Measurements from ENCODE around the gene PLCD3. TPM values are rescaled to one million over a fixed set of nuclear protein-coding genes. Genes with fewer than 3 reads are reported as not detected.
A peak's percentile ranks its signal among the peaks of the same experiment; 100 is the strongest.

PLCD3 gene
- total RNA-seq, 2 experiments from 2014 or later = 3.9 to 6.6 TPM

- H3K4me1 Mint-ChIP-seq (ENCODE audit: low read depth) = no peaks in the 10 kb centered on the region
- H3K36me3 Mint-ChIP-seq (ENCODE audit: low read depth) = peaks cover 35% of the 10 kb centered on the region
- ChIA-PET POLR2A (no interaction called here), CTCF (interaction anchor here (1.0 kb wide), 1 partner anchor 10 kb away, joined by 3 read pairs; no protein-coding TSS in a partner anchor)
- TF ChIP-seq CTCF (IDR thresholded peaks at IDR 0.05) = no peak
- no peak for DNase-seq
- no peak for ATAC-seq
- no peaks in the 10 kb centered on the region for H3K9me3 Mint-ChIP-seq
- intact Hi-C loops (cut with micrococcal nuclease) = no loop called here
- peak overlapping the region; percentile 20 for H3K27ac Mint-ChIP-seq
- no peaks in the 10 kb centered on the region for H3K27me3 Mint-ChIP-seq
- H3K4me3 Mint-ChIP-seq = no peak overlapping the region
Observed at GRCh38 chr17:45106096-45106495, 26.2 kb downstream of the PLCD3 start.

- no peaks in the 10 kb centered on the region for H3K9me3 Mint-ChIP-seq
- ATAC-seq = no peak
- H3K27ac Mint-ChIP-seq = no peak overlapping the region
- ChIA-PET POLR2A (interaction anchor here (1.3 kb wide), 1 partner anchor 11 kb away, joined by 4 read pairs; no protein-coding TSS in a partner anchor), CTCF (interaction anchor here (1.0 to 2.1 kb wide), 2 partner anchors 9 to 30 kb away, joined by 3 to 8 read pairs; partner anchors contain the start of gene ACBD4)
- H3K4me3 Mint-ChIP-seq = no peak overlapping the region
- no peaks in the 10 kb centered on the region for H3K4me1 Mint-ChIP-seq (ENCODE audit: low read depth)
- intact Hi-C loops (cut with micrococcal nuclease) = no loop called here
- no peaks in the 10 kb centered on the region for H3K27me3 Mint-ChIP-seq
- DNase-seq = no peak
- peaks cover 35% of the 10 kb centered on the region for H3K36me3 Mint-ChIP-seq (ENCODE audit: low read depth)
- no peak for TF ChIP-seq CTCF (IDR thresholded peaks at IDR 0.05)
Observed at GRCh38 chr17:45104907-45105624, 27.2 kb downstream of the PLCD3 start.

GRCh38 chr17:45104497-45104896, 27.8 kb downstream of the PLCD3 start:
- Mint-ChIP-seq H3K36me3 (ENCODE audit: low read depth) (peaks cover 36% of the 10 kb centered on the region), H3K27me3 (no peaks in the 10 kb centered on the region), H3K4me1 (ENCODE audit: low read depth) (no peaks in the 10 kb centered on the region), H3K27ac (no peak overlapping the region), H3K4me3 (no peak overlapping the region), H3K9me3 (no peaks in the 10 kb centered on the region)
- DNase-seq (no peak), ATAC-seq (no peak)
- no peak for TF ChIP-seq CTCF (IDR thresholded peaks at IDR 0.05)
- ChIA-PET POLR2A (interaction anchor here (1.3 kb wide), 1 partner anchor 12 kb away, joined by 4 read pairs; no protein-coding TSS in a partner anchor), CTCF (interaction anchor here (0.8 to 2.1 kb wide), 2 partner anchors 31 to 184 kb away, joined by 3 to 8 read pairs; partner anchors contain the start of gene ACBD4)
- intact Hi-C loops (cut with micrococcal nuclease) = no loop called here

- CTCF ChIA-PET = interaction anchor here (0.8 to 2.1 kb wide), 4 partner anchors 31 to 239 kb away, joined by 3 to 8 read pairs (median 3); partner anchors contain the start of gene ACBD4
- no peaks in the 10 kb centered on the region for H3K27me3 Mint-ChIP-seq
- no peak for DNase-seq
- H3K4me3 Mint-ChIP-seq = no peak overlapping the region
- no peak overlapping the region for H3K27ac Mint-ChIP-seq
- intact Hi-C loops (cut with micrococcal nuclease) = no loop called here
- no peaks in the 10 kb centered on the region for H3K4me1 Mint-ChIP-seq (ENCODE audit: low read depth)
- no peaks in the 10 kb centered on the region for H3K9me3 Mint-ChIP-seq
- TF ChIP-seq CTCF (IDR thresholded peaks at IDR 0.05) = no peak
- peaks cover 41% of the 10 kb centered on the region for H3K36me3 Mint-ChIP-seq (ENCODE audit: low read depth)
- POLR2A ChIA-PET = interaction anchor here (0.7 to 1.3 kb wide), 3 partner anchors 12 to 338 kb away, joined by 3 to 4 read pairs (median 3); no protein-coding TSS in a partner anchor
- ATAC-seq = no peak
Observed at GRCh38 chr17:45104029-45104428, 28.3 kb downstream of the PLCD3 start.

DNA sequence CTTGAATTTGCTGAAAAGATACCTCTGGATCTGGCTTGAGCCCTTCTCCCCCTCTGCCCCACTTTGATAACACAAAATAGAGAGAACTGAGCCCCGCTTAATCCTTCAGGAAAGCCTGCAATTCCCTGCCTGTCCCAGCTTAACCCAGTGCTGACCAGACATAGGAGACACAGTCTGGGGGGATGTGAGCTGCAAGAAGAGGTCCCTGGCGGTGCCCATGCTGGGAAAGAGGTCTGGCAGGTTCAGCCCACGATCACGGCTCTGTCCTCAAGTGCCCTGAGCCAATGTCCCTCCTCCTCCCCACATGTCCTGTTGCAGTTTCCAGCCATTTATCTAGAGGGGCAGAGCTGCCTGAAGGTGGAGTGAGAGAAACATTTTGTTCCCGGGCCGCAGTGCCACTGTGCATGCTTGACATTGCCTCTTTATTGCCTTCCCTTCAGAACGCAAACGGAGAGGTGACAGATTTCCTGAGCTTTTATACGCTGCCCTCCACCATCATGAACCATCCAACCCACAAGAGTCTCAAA, 29.0 kb downstream of the PLCD3 start:
- Mint-ChIP-seq H3K27ac (no peak overlapping the region), H3K27me3 (no peaks in the 10 kb centered on the region), H3K36me3 (ENCODE audit: low read depth) (peaks cover 46% of the 10 kb centered on the region), H3K9me3 (no peaks in the 10 kb centered on the region), H3K4me1 (ENCODE audit: low read depth) (no peaks in the 10 kb centered on the region), H3K4me3 (no peak overlapping the region)
- TF ChIP-seq CTCF (IDR thresholded peaks at IDR 0.05) = no peak
- ChIA-PET CTCF (interaction anchor here (0.8 to 2.1 kb wide), 3 partner anchors 32 to 239 kb away, joined by 3 to 8 read pairs (median 3); partner anchors contain the start of gene ACBD4), POLR2A (interaction anchor here (0.7 to 1.3 kb wide), 2 partner anchors 53 to 337 kb away, joined by 3 read pairs; no protein-coding TSS in a partner anchor)
- DNase-seq = no peak
- intact Hi-C loops (cut with micrococcal nuclease) = no loop called here
- ATAC-seq = no peak

Data from activated CD8-positive, alpha-beta T cell treated with anti-CD3 and anti-CD28 coated beads for 36 hours (primary cell).